SK-N-SH treated with all-trans-retinoic acid at 6 μM for 48 hours (cell line): ENCODE data around the gene GNA15.

Source experiments
- ATAC-seq: fragments of 200-7000 bp; cut with Tn5 transposase; 3 replicates; pipeline ENCODE4 v1.9.1; 2020; ENCODE audit warnings: mild to moderate bottlenecking, moderate library complexity
- BACH2 ChIP-seq: fragments of 250-450 bp; sonication (Bioruptor Pico); IDR thresholded peaks from 2 replicates; pipeline ENCODE4 v1.9.0; 2021; ENCODE audit warnings: mild to moderate bottlenecking, borderline replicate concordance
- CREB5 ChIP-seq: fragments of 250-450 bp; sonication (Bioruptor Pico); IDR thresholded peaks from 2 replicates; pipeline ENCODE4 v1.5.1; 2020; ENCODE audit warnings: low read depth, mild to moderate bottlenecking, moderate library complexity
- ESRRG ChIP-seq: fragments of 250-450 bp; sonication (Bioruptor Pico); IDR thresholded peaks from 2 replicates; pipeline ENCODE4 v1.6.1; 2021; ENCODE audit warnings: mild to moderate bottlenecking
- GLIS3 ChIP-seq: fragments of 250-450 bp; sonication (Bioruptor Pico); IDR thresholded peaks from 2 replicates; pipeline ENCODE4 v1.5.0; 2020; ENCODE audit warnings: mild to moderate bottlenecking, moderate library complexity
- ISL1 ChIP-seq: fragments of 250-450 bp; sonication (Bioruptor Pico); IDR thresholded peaks from 2 replicates; pipeline ENCODE4 v2.1.2; 2022; ENCODE audit warnings: mild to moderate bottlenecking, moderate library complexity
- OSR1 ChIP-seq: fragments of 250-450 bp; sonication (Bioruptor Pico); IDR thresholded peaks from 2 replicates; pipeline ENCODE4 v1.8.0; 2022; ENCODE audit warnings: moderate library complexity, mild to moderate bottlenecking, inconsistent platforms
- PATZ1 ChIP-seq: fragments of 250-450 bp; sonication (Bioruptor Pico); IDR thresholded peaks from 2 replicates; pipeline ENCODE4 v1.8.0; 2020; ENCODE audit warnings: mild to moderate bottlenecking, moderate library complexity, borderline replicate concordance
- POU6F1 ChIP-seq: fragments of 250-450 bp; sonication (Bioruptor Pico); IDR thresholded peaks from 2 replicates; pipeline ENCODE4 v1.8.0; 2021; ENCODE audit warnings: low read depth, mild to moderate bottlenecking, moderate library complexity, borderline replicate concordance
- PPARA ChIP-seq: fragments of 250-450 bp; sonication (Bioruptor Pico); IDR thresholded peaks from 2 replicates; pipeline ENCODE4 v1.5.0; 2020; ENCODE audit warnings: mild to moderate bottlenecking, borderline replicate concordance
- RARB ChIP-seq: fragments of 250-450 bp; sonication (Bioruptor Pico); IDR thresholded peaks from 2 replicates; pipeline ENCODE4 v1.8.0; 2021; ENCODE audit warnings: mild to moderate bottlenecking, moderate library complexity
- SNAI2 ChIP-seq: fragments of 250-450 bp; sonication (Bioruptor Pico); IDR thresholded peaks from 2 replicates; pipeline ENCODE4 v1.5.0; 2020; ENCODE audit warnings: mild to moderate bottlenecking, moderate library complexity
- TSHZ2 ChIP-seq: fragments of 250-450 bp; sonication (Bioruptor Pico); IDR thresholded peaks from 2 replicates; pipeline ENCODE4 v1.5.0; 2020; ENCODE audit warnings: mild to moderate bottlenecking, moderate library complexity
- ZC3H10 ChIP-seq: fragments of 250-450 bp; sonication (Bioruptor Pico); IDR thresholded peaks from 2 replicates; pipeline ENCODE4 v1.5.1; 2021; ENCODE audit warnings: mild to moderate bottlenecking, moderate library complexity
- ZFP3 ChIP-seq: fragments of 250-450 bp; sonication (Bioruptor Pico); IDR thresholded peaks from 2 replicates; pipeline ENCODE4 v1.5.0; 2020; ENCODE audit warnings: mild to moderate bottlenecking, moderate library complexity
- ZFP30 ChIP-seq: fragments of 450-650 bp; formaldehyde crosslinking; IDR thresholded peaks from 2 replicates; pipeline ENCODE4 v1.5.0; 2022; ENCODE audit warnings: mild to moderate bottlenecking, moderate library complexity
- ZNF8 ChIP-seq: fragments of 450-650 bp; formaldehyde crosslinking; IDR thresholded peaks from 2 replicates; pipeline ENCODE4 v1.5.0; 2020; ENCODE audit warnings: mild to moderate bottlenecking, moderate library complexity

GNA15 gene

GRCh38 chr19:3121821-3122511 is 13.9 kb upstream of the GNA15 start:
- ATAC-seq = no peak
- TF ChIP-seq ZFP30 = no peak
- TF ChIP-seq CREB5 = no peak
- TF ChIP-seq ESRRG = no peak
- TF ChIP-seq PPARA (CRISPR knock-in tag) = no peak
- no peak for TF ChIP-seq ZFP3 (CRISPR knock-in tag)

- TF ChIP-seq GLIS3 (CRISPR knock-in tag) = no peak
- no peak for TF ChIP-seq ISL1
- TF ChIP-seq ESRRG = no peak
- no peak for TF ChIP-seq POU6F1 (CRISPR knock-in tag)
- TF ChIP-seq CREB5 = no peak
- TF ChIP-seq PPARA (CRISPR knock-in tag) = no peak
- TF ChIP-seq ZNF8 (CRISPR knock-in tag) = no peak
- no peak for TF ChIP-seq SNAI2
- TF ChIP-seq TSHZ2 = no peak
- TF ChIP-seq BACH2 (CRISPR knock-in tag) = no peak
- no peak for TF ChIP-seq ZFP3 (CRISPR knock-in tag)
- no peak for ATAC-seq
Observed at GRCh38 chr19:3122512-3122870, 13.3 kb upstream of the GNA15 start.

GRCh38 chr19:3123088-3123721 is 12.6 kb upstream of the GNA15 start:
- TF ChIP-seq TSHZ2 (no peak), ZC3H10 (CRISPR knock-in tag) (no peak), PATZ1 (no peak), ZNF8 (CRISPR knock-in tag) (no peak), RARB (CRISPR knock-in tag) (no peak), OSR1 (CRISPR knock-in tag) (no peak)
- no peak for ATAC-seq
